HG03060 (cell line): Measurements from ENCODE around the gene FAM114A1.
"Not testable (repeated sequence)": the region's sequence is repeated elsewhere in the genome, so short reads cannot be mapped to it uniquely, and the experiment has no call there.

Experiments
- ATAC-seq: cut with Tn5 transposase; IDR thresholded peaks from one replicate; pipeline ENCODE4 v1.9.1; 2021; ENCODE audit warnings: low read depth, moderate number of reproducible peaks; ENCODE audit not compliant: unreplicated experiment

FAM114A1 gene

DNA sequence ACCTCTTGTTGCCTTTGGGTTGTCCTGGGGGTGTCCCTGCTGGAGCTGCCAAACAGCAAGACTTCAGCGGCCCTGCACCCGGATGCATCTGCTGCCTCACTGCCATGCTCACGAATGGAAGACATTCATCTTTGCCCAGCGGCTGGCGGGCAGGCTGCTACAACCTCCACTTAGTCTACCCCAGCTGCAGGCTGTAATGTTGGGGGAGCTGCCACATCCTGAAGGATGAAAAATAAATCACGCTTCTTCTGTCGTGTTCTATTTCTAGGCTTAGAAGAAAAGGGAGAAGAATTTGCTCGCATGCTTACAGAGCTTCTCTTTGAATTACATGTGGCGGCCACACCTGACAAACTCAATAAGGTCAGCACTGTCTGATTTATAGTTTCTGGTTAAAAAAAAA lies 61.4 kb downstream of the FAM114A1 start:
- no peak for ATAC-seq

DNA sequence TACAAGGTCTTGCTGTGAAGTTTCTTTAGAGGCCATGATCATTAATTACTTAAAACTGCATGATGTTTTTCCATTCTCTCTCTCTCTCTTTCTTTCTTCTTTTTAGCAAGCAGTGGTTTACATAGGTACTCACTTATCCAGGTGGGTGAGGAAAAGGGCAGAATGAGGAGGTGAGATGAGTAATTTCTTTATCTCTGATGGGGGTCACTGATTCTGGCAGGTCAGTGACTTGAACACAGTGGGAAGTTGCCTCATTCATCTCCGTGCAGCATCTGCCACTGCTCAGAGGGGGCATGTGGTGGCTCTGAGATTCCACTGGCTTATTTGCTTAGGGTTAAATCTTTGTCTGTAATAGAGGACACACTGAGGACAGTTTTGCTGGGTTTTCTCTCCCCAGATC lies 62.6 kb downstream of the FAM114A1 start:
- no peak for ATAC-seq

DNA sequence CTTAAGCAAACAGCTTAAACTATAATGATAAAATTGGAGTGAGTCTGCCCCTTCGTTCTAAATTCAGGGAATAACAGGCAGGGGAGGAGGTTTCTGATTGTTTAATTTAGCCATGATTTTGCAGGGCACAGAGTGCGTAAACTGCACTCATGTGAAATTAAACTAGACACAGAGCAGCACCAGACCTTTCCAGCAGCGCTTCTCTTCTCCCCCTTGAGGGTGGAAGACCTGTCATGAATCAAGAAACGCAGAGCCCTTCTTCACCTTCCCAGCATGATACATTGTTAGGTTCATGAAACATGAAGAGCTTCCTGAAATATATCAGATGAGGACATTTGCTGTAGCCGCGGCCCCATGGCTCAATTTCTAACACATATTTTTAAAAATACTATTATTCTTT lies 63.1 kb downstream of the FAM114A1 start:
- no peak for ATAC-seq

DNA sequence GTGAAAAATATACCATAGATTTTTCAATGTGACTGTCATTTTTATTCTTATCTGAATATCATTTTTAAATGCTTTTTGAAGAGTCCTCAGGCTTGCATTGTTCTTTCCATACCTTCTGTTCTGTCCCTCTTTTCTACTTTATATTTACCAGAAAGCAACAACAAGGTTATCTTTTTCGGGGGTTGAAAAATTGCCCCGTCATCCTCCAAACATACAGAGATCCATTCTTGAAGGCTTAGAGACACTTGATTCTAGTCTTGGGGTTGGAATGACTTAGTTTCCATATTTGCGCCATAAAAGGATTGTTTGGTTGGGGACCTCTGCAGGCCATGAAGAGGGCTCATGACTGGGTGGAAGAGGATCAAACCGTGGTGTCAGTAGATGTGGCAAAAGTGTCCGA lies 63.5 kb downstream of the FAM114A1 start:
- no peak for ATAC-seq

DNA sequence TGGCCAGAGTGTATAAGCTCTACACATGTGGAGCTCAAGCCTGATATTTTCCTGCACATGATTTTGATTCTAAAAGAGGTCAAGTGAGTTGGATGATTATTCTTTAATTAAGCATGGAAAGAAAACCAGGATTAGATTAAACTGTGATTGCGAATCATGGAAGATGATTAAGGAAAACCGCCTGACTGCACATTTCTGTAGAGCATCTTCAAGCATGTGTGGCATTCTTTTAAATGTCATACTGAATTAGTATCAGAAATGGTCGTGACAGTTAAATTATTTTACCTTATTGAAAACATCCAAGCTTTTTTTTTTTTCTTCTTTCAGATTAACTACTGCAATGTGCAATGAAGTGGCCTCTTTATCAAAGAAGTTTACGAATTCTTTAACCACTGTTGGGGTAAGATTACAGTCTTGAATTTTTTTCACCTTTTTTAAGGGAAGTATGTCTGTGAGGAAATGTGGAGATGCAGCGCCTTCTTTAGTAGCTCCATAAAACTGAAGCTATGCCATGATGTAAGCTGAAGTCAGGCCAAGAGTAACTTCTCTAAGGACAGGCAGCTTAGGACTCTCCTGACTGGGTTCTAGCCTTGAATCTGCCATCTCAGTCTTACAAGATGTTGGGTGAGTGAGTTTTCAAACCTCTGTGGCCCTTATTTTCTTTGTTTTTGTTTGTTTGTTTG lies 67.9 kb downstream of the FAM114A1 start:
- no peak for ATAC-seq

DNA sequence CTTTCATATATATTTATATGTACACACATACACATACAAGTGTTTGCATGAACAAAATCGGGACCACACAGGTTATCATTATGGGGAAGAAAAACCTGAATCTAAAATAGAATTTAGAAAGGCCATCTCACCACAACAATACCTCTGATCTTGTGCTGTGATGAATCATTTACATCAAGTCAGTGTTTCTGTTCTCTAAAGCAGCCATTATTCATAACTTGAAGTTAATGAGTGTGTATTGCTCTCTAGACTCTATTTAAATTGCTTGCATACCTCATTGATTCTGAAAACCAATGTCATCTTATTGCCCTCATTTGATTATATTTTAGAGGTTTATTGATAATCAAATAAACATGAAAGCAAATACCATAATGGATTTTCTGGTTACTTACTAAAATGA lies 71.6 kb downstream of the FAM114A1 start:
- ATAC-seq, result peak; percentile 90

DNA sequence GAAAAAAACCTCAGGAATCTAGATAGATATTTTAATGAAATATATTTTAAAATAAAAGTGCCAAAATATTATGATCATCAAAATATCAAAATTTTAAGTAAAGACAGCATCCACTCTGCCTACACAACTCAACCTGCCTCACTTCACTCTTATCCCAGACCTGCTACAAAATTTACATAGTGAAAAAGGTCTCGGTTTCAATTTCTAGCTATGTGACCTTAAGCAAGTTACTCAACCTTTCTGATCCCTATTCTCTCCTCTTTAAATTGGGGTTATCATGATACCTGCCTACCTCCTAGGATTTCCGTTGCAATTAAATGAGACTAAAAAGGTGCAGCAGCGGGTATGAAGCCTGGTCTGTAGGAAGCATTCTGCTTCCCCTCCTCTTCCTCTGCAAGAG lies 72.9 kb downstream of the FAM114A1 start:
- no peak for ATAC-seq

DNA sequence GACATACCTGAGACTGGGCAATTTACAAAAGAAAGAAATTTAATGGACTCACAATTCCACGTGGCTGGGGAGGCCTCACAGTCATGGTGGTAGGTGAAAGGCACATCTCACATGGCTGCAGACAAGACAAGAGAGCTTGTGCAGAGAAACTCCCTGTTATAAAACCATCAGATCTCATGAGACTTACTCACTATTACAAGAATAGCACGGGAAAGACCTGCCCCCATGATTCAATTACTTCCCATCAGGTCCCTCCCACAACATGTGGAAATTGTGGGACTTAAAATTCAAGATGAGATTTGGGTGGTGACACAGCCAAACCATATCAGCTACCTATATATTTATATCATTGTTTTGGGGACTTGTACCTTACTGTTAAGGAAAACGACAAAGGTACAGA lies 74.3 kb downstream of the FAM114A1 start:
- not testable (repeated sequence) for ATAC-seq

DNA sequence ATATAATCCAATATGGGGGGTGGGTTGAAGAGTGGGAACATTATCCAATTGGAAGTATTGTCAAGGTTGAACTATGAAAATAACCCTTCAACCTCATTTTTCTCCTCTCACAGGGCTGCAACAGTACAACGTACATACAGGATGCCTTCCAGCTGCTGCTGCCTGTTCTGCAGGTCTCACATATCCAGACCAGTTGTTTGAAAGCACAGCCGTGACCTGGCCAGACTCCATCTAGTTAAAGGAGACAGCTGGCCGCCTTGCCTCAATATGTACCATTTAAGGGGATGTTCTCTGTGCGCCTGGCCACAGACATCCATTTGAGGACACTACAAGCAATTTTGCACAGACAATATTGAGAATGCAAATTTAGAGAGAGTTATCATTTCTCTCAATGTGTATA lies 75.7 kb downstream of the FAM114A1 start:
- no peak for ATAC-seq

DNA sequence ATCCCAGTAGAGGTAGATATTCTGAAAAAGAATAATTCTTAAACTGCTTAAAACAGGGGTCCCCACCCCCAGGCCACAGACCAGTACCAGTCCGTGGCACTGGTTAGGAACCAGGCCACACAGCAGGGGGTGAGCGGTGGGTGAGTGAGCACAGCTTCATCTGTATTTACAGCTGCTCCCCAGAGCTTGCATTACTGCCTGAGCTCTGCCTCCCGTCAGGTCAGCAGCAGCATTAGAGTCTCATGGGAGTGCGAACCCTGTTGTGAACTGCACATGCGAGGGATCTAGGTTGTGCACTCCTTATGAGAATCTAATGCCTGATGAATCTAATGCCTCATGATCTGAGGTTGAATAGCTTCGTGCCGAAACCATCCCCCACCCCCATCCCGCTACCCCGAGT lies 76.8 kb downstream of the FAM114A1 start:
- no peak for ATAC-seq

DNA sequence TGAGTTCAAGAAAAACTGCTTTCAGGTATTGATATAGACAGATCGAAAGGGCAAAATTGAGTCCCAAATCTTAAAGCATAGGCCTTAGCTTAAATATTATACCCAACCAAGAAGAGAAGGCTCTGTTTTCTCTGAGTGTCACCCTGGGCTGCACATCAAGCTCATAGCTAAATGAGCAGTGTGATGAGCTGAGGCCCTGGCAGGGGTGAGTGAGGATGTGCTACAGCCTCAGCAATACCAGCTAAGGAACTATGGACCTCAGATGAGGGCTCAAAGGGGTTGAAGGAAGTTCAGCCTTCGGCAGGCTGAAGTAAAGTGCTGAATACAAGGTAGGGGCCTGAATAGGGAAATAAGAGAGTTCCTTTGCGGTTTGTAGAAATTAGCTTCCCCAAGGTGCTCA lies 79.3 kb downstream of the FAM114A1 start:
- no peak for ATAC-seq

DNA sequence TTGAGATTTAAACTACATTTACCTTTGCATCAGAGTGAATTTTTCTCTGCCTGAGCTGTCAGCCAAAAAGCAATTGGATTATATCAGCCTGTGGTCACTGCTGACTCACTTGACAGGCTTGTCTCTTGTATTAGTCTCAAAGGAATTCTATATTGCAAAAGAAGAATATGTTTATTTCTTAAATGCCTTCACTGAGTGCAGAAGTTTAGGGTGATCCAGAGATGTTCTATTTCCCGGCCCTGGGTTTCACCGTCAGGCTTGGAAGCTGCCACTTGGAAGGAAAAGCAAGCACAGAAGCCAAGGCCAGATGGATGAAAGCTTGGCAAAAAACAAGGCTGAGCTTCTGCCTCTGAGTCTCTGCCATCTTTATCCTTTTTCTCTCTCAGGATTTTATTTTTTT lies 80.9 kb downstream of the FAM114A1 start:
- ATAC-seq, result no peak

DNA sequence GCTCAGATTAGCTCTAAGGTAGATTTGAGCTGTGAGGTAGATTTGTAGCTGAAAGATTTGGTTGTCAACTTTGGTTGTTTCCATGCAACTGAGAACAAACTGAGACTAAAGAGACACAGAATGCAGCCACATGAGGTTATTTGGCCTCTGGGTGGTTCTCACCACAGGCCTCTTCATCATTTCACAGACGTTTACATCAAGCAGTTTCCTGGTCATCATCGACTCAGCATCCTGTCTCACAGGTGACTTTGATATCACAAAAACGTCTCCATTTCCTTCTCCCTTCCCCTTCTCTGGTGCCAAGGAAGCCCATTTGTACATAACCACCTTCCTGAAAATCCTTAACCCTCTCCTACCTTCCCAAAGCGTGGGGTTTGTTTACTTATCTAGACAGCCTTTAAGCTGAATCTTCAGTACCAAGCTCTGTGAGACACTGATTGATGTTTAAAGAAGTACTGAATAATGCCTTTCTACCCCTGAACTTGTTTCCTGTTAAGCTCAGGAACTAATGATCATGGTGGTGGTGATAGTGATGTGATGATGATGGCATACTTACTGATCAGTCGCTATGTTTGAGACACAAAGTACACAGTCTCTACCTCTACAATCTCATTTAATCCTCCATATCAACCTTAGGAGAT lies 81.9 kb downstream of the FAM114A1 start:
- no peak for ATAC-seq

DNA sequence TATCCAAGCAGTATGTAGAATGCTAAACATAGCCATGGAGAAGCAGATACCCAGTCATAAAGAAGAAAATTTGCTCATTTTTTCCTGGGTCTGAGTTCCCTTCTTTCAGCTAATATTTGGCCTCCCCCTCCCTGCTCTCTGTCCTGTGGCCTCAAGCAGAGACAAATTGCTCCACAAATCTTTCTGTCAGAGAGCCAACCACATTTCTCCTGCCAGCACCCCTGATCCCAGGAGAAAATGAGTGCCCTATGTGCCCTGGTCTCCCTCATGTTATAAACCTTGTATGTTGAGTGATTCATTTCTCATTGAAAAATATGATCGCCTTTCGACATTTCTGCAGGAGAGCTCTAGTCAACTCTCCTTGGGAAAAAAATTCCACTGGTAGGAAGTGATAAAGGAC lies 82.6 kb downstream of the FAM114A1 start:
- no peak for ATAC-seq

DNA sequence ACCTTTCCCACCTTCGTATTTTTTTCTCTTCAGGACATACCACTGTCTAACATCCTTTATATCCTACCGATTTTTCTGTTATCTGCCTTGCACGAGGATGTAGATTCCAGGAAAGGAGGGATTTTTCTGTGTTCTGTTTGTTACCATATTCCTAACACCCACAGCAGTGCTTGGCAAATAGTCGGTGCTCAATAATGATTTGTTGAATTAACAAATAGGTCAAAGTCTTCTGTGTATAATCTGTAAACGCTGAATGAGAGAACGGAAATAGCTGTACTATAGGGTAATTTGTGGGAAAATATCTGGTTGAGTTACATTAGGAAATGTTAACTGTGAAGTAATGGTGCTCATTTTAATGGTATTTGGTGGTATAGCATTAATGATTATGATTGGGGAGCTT lies 83.1 kb downstream of the FAM114A1 start:
- ATAC-seq, result no peak

DNA sequence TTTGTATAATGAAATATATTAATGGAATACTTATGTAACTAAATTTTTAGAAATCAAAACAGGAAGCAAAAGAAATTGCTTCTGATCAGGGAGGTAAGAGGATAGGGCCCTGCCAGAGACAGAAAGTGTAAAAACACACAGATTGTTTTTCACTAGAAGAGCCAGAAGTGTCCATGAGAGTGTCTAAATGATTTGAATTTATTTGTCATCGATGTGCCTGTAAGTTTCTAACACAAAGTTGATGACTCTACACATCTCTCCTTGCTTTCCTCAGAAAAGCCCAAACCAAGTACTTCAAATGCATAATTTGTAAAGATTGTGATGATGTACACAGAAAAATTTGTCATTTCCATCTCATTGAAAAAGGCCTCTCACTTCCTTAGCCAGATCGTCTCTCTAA lies 84.0 kb downstream of the FAM114A1 start:
- no peak for ATAC-seq

DNA sequence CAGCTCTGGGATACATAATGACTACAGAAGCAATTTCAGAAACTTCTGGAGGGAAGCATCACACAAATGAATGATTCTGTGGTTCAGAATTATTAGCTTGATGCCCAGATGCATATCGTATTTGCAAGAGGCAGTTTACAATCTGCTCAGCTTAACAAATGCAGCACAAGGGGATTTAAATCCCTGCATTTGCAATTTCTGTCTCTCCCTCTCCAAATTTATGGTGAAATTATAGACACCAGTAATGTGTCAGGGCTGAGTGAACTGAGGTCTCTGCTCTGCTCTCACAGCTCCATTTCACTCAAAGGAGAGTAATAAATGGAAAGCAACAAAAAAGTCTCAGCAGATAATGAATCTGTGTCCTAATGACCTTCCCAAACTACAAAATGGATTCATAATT lies 84.4 kb downstream of the FAM114A1 start:
- no peak for ATAC-seq

DNA sequence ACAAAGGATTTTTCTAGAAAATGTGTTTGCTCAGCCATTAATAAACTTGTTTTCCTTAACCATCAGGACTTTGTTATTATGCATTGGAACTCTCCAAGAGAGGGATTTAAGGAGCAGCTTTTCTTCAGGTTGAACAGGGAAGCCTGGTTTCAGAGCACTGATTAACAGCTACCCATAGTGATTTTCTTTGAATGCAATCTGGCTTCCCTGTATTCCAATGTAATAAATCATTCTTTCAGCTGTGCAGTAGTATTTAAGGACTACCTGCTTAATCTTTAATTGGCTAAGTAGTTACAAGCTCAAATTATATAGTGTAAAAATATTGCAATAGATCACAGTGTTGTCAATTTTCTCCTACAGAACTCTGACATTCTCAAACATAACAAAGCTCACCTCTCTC lies 87.1 kb downstream of the FAM114A1 start:
- ATAC-seq, result no peak

DNA sequence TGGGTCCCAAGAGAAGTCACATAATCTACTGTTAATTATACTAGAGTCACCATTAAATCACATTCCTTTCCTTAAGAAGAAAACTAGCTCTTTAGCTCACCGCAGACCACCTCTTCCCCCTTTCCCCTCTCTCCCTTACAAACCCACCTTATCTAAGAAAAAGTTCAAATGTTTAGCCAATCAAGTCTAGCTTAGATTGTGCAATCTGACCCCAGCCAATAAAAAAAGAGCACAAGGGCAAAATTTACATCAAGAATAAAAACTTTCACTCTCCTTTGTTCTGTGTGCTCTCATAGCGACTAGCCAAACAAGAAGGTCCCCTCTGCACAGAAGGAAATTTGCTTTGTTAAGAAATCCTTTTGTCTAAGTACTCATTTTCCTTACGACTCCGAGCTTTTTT lies 88.4 kb downstream of the FAM114A1 start:
- no peak for ATAC-seq

DNA sequence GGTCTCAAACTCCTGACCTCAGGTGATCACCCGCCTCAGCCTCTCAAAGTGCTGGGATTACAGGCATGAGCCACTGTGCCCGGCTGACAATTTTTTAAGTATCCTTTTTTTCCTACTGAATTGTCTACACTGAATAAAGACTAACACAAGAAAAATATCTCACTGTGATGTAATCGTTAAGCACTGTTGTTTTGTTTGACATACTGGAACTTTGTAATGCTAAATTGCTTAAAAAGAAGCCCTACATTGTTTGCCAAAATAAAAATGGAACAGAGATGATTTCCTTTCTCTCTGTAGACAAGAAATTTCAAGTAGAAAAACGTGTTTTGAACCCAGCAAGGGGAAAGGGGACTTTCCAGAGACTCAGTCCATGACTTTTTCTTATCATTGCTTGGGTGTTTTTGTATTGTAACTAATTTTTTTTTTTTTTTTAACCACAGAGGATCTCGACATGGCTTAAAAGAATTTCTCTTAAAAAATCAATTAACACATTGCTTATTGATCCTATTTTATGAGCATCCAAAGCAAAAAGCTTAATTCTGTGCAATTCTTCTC lies 89.7 kb downstream of the FAM114A1 start:
- ATAC-seq, result no peak

DNA sequence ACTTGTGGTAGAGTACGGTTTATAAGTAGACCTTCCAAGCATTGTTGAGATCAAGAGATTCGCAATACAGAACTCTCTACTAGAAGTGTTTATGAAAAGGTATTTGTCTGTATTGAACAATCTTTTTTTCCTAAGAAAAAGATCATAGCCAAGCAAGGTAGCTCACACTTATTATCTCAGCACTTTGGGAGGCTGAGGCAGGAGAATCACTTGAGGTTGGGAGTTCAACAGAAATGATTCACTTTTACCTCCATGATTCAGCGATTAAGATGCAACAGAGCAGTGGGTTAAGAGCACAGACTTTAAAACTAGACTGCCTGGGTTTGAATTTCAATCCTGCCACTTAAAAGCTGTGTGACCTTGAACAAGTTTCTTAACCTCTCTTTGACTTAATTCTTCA lies 90.3 kb downstream of the FAM114A1 start:
- ATAC-seq, result no peak

DNA sequence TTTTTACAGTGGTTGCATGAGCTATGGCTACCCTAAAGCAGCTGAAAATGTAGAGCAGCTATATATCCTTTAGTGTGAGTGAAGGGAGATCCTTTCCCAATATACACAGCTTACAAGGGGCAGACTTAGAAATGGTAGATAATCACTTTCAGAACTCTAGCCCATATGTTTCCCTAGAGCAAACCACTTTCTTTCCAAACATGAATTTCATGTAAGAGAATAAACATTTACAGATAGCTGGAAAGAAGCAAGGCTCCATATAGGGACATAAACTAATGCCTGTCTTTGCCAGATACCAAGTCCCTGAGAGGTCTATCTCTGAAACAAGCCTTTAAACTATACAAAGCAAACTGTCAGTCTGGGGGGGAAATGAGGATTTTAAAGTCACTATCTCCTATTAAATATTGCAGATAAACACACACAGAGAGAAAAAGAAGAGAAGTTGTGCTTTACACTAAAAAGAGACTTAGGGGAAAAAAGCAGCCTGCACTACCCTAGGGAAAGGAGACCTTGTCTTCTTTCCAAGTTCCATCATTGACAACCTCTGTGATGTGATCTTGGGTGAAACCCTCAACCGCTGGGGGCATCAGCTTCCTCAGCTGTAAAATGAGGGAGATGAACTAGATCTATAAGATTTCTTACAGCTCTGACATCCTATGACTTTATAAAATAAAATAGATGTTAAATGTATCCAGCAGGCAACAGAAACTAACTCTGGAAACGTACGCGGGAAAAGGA lies 91.0 kb downstream of the FAM114A1 start:
- no peak for ATAC-seq
